SH-SY5Y (cell line): Measurements from ENCODE around the gene LRMDA.

Experiments
- GATA2 ChIP-seq: IDR thresholded peaks from 2 replicates; pipeline ENCODE4 v1.6.1; 2011; ENCODE audit warnings: mild to moderate bottlenecking, low read depth, low read length
- GATA3 ChIP-seq: IDR thresholded peaks from 2 replicates; pipeline ENCODE4 v1.6.1; 2011; ENCODE audit warnings: low read depth, mild to moderate bottlenecking, low read length, moderate library complexity

DNA sequence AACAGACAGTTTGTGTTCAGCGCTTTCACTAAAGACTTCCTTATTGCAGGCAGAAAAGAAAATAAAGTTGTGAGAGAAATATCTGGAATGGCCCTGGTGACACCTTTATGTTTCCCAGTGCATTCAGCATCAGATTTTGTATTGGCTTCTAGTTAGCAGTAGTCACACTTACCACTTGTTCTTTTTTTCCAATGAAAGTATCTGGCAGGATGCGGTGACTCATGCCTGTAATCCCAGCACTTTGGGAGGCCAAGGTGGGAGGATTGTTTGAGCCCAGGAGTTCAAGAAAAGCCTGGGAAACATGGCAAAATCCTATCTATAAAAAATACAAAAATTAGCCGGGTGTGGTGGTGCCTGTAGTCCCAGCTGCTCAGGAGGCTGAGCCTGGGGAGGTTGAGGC is 649.6 kb downstream of the LRMDA start:
- no peak for TF ChIP-seq GATA2
- no peak for TF ChIP-seq GATA3
